Measurements from ENCODE around the gene MMP17.

The MMP17 gene

GRCh38 chr12:131827961-131828534 lies at the start of gene MMP17:
Gene MMP17 (plus strand): TSS chr12:131828393. CDS start chr12:131828495, 102 bp downstream.
- DNase-seq (ENCODE audit: low read depth) = peak; percentile 12

- no peak for DNase-seq (ENCODE audit: low read depth)
These were observed 49.2 kb upstream of the MMP17 start for GRCh38 chr12:131779027-131779426.

- DNase-seq (ENCODE audit: low read depth) = no peak
These were observed 46.1 kb upstream of the MMP17 start for GRCh38 chr12:131782061-131782460.

- no peak for DNase-seq (ENCODE audit: low read depth)
These were observed 44.2 kb upstream of the MMP17 start for GRCh38 chr12:131783915-131784541.

GRCh38 chr12:131784909-131785762 lies 43.1 kb upstream of the MMP17 start:
- no peak for DNase-seq (ENCODE audit: low read depth)

GRCh38 chr12:131785763-131786330 lies 42.3 kb upstream of the MMP17 start:
- no peak for DNase-seq (ENCODE audit: low read depth)

GRCh38 chr12:131786331-131786730 lies 41.9 kb upstream of the MMP17 start:
- DNase-seq (ENCODE audit: low read depth) = no peak

- DNase-seq (ENCODE audit: low read depth) = no peak
These were observed 41.0 kb upstream of the MMP17 start for GRCh38 chr12:131787143-131787660.

- no peak for DNase-seq (ENCODE audit: low read depth)
These were observed 40.1 kb upstream of the MMP17 start for GRCh38 chr12:131788070-131788469.

GRCh38 chr12:131789638-131790037 lies 38.6 kb upstream of the MMP17 start:
- no peak for DNase-seq (ENCODE audit: low read depth)

GRCh38 chr12:131793243-131794022 lies 34.8 kb upstream of the MMP17 start:
- no peak for DNase-seq (ENCODE audit: low read depth)

- DNase-seq (ENCODE audit: low read depth) = no peak
These were observed 34.1 kb upstream of the MMP17 start for GRCh38 chr12:131794061-131794460.

- no peak for DNase-seq (ENCODE audit: low read depth)
These were observed 33.6 kb upstream of the MMP17 start for GRCh38 chr12:131794573-131794972.

- no peak for DNase-seq (ENCODE audit: low read depth)
These were observed 33.1 kb upstream of the MMP17 start for GRCh38 chr12:131795064-131795463.

- DNase-seq (ENCODE audit: low read depth) = no peak
These were observed 32.3 kb upstream of the MMP17 start for GRCh38 chr12:131795690-131796410.

GRCh38 chr12:131796411-131796736 lies 31.8 kb upstream of the MMP17 start:
- no peak for DNase-seq (ENCODE audit: low read depth)

- no peak for DNase-seq (ENCODE audit: low read depth)
These were observed 31.2 kb upstream of the MMP17 start for GRCh38 chr12:131796754-131797587.

GRCh38 chr12:131797588-131797934 lies 30.6 kb upstream of the MMP17 start:
- no peak for DNase-seq (ENCODE audit: low read depth)

GRCh38 chr12:131799195-131799594 lies 29.0 kb upstream of the MMP17 start:
- no peak for DNase-seq (ENCODE audit: low read depth)

GRCh38 chr12:131799828-131800593 lies 28.2 kb upstream of the MMP17 start:
- DNase-seq (ENCODE audit: low read depth) = no peak
